HG02678 (cell line): Measurements from ENCODE around the gene ZMYM1.
"Not testable (repeated sequence)": the region's sequence is repeated elsewhere in the genome, so short reads cannot be mapped to it uniquely, and the experiment has no call there.

Experiments used
- ATAC-seq: cut with Tn5 transposase; IDR thresholded peaks from one replicate; pipeline ENCODE4 v1.9.1; 2021; ENCODE audit warnings: mild to moderate bottlenecking, moderate library complexity; ENCODE audit not compliant: unreplicated experiment

ZMYM1 gene

GRCh38 chr1:35079003-35079930, at the start of gene ZMYM1:
Gene ZMYM1 (plus strand): TSS chr1:35079385. CDS start chr1:35093988, 14,603 bp downstream.
- ATAC-seq = peak; percentile 93

GRCh38 chr1:35029761-35030160, 49.4 kb upstream of the ZMYM1 start:
- no peak for ATAC-seq

GRCh38 chr1:35030338-35030737, 48.8 kb upstream of the ZMYM1 start:
- ATAC-seq = no peak

- no peak for ATAC-seq
Observed at GRCh38 chr1:35030756-35031446, 48.3 kb upstream of the ZMYM1 start.

GRCh38 chr1:35032384-35032739, 46.8 kb upstream of the ZMYM1 start:
- ATAC-seq = no peak

GRCh38 chr1:35033346-35033745, 45.8 kb upstream of the ZMYM1 start:
- ATAC-seq = no peak

- ATAC-seq = no peak
Observed at GRCh38 chr1:35036621-35037020, 42.6 kb upstream of the ZMYM1 start.

GRCh38 chr1:35037206-35037605, 42.0 kb upstream of the ZMYM1 start:
- ATAC-seq = no peak

- no peak for ATAC-seq
Observed at GRCh38 chr1:35038723-35039122, 40.5 kb upstream of the ZMYM1 start.

- ATAC-seq = no peak
Observed at GRCh38 chr1:35043498-35043897, 35.7 kb upstream of the ZMYM1 start.

GRCh38 chr1:35044431-35044830, 34.8 kb upstream of the ZMYM1 start:
- ATAC-seq = no peak

GRCh38 chr1:35046730-35047129, 32.5 kb upstream of the ZMYM1 start:
- no peak for ATAC-seq

- no peak for ATAC-seq
Observed at GRCh38 chr1:35047188-35047858, 31.9 kb upstream of the ZMYM1 start.

- ATAC-seq = no peak
Observed at GRCh38 chr1:35049116-35049515, 30.1 kb upstream of the ZMYM1 start.

- ATAC-seq = no peak
Observed at GRCh38 chr1:35053433-35053832, 25.8 kb upstream of the ZMYM1 start.

GRCh38 chr1:35054282-35054681, 24.9 kb upstream of the ZMYM1 start:
- not testable (repeated sequence) for ATAC-seq

- not testable (repeated sequence) for ATAC-seq
Observed at GRCh38 chr1:35058321-35058720, 20.9 kb upstream of the ZMYM1 start.

- no peak for ATAC-seq
Observed at GRCh38 chr1:35058988-35059387, 20.2 kb upstream of the ZMYM1 start.

GRCh38 chr1:35062518-35063196, 16.5 kb upstream of the ZMYM1 start:
- ATAC-seq = no peak

GRCh38 chr1:35064265-35064664, 14.9 kb upstream of the ZMYM1 start:
- ATAC-seq = no peak

GRCh38 chr1:35069746-35070145, 9.4 kb upstream of the ZMYM1 start:
- no peak for ATAC-seq
